A549 (cell line): ENCODE data around the gene PATE2. TPM values are rescaled to one million over a fixed set of nuclear protein-coding genes. Genes with fewer than 3 reads are reported as not detected.

Source experiments
- ATAC-seq, 2 experiments: fragments of 200-7000 bp in 1 of 2; fragments of >200 bp in 1 of 2; cut with Nextera tagmentation in 1 of 2; cut with Tn5 transposase in 1 of 2; 3 replicates each; pipeline versions ENCODE4 v1.8.0 to v1.9.1; 2018 to 2020; ENCODE audit warnings: mild to moderate bottlenecking in 1 of 2, moderate library complexity in 1 of 2
- CTCF ChIA-PET: fragments of 300-600 bp; sonication (Branson Sonifier 250); formaldehyde crosslinking; extraction: SDS; loops from one replicate; lab custom pipeline; 2021; ENCODE audit warnings: antibody characterized with exemption, inconsistent platforms; lab: Yijun Ruan, JAX
- POLR2A ChIA-PET: fragments of 350-600 bp; formaldehyde crosslinking; extraction: SDS; loops from one replicate; lab custom pipeline; 2021; ENCODE audit warnings: antibody characterized with exemption, inconsistent platforms; lab: Yijun Ruan, JAX
- DNase-seq, 2 experiments: peaks; one replicate each; pipeline versions ENCODE4 v3.0.0 to v3.0.0-alpha.2; 2011 to 2016; ENCODE audit warnings: low read depth in 1 of 2, low spot score in 1 of 2
- FAIRE-seq: peaks from 2 replicates; lab custom pipeline; 2011; peaks lifted over from hg19 to GRCh38; lab: Jason Lieb, UNC
- H3K27ac ChIP-seq, 2 experiments: fragments of >200 bp; sonication (Bioruptor Twin); formaldehyde crosslinking; 3 replicates each; pipeline ENCODE4 v1.5.1; 2016 to 2017
- H3K4me1 ChIP-seq: fragments of >200 bp; sonication (Bioruptor Twin); formaldehyde crosslinking; 3 replicates; pipeline ENCODE4 v1.6.1; 2016
- H3K4me2 ChIP-seq: fragments of >200 bp; sonication (Bioruptor Twin); formaldehyde crosslinking; 3 replicates; pipeline ENCODE4 v1.6.1; 2016
- H3K4me3 ChIP-seq: fragments of >200 bp; sonication (Bioruptor Twin); formaldehyde crosslinking; 3 replicates; pipeline ENCODE4 v1.5.1; 2016
- H3K9me3 ChIP-seq: fragments of >200 bp; sonication (Bioruptor Twin); formaldehyde crosslinking; 3 replicates; pipeline ENCODE4 v1.6.1; 2016
- CEBPB ChIP-seq, 2 experiments: fragments of >200 bp in 1 of 2; sonication (Bioruptor Twin) in 1 of 2; formaldehyde crosslinking in 1 of 2; IDR thresholded peaks; 2 replicates each; pipeline ENCODE4 v1.6.1; 2012 to 2016
- CHD2 ChIP-seq: fragments of 150-350 bp; IDR thresholded peaks from 2 replicates; pipeline ENCODE4 v1.6.1; 2014; ENCODE audit warnings: low read length; ENCODE audit not compliant: partially characterized antibody
- EP300 ChIP-seq, 2 experiments: fragments of >200 bp; sonication (Bioruptor Twin); formaldehyde crosslinking; IDR thresholded peaks; 2 replicates in 1 of 2; 3 replicates in 1 of 2; pipeline ENCODE4 v1.6.1; 2016 to 2017
- HEYL ChIP-seq: fragments of 250-450 bp; sonication (Bioruptor Pico); IDR thresholded peaks from 2 replicates; pipeline ENCODE4 v1.8.0; 2021; ENCODE audit warnings: mild to moderate bottlenecking, moderate library complexity
- HOXA7 ChIP-seq: fragments of 250-450 bp; sonication (Bioruptor Pico); IDR thresholded peaks from 2 replicates; pipeline ENCODE4 v1.5.0; 2020; ENCODE audit warnings: mild to moderate bottlenecking, moderate library complexity
- JUN ChIP-seq, 2 experiments: fragments of >200 bp; sonication (Bioruptor Twin); formaldehyde crosslinking; IDR thresholded peaks; 2 replicates in 1 of 2; 3 replicates in 1 of 2; pipeline ENCODE4 v1.6.1; 2016 to 2017
- KDM1A ChIP-seq: fragments of 200-600 bp; sonication (generic); IDR thresholded peaks from 2 replicates; pipeline ENCODE4 v1.6.1; 2016; ENCODE audit warnings: low read depth, mild to moderate bottlenecking
- MYC ChIP-seq: IDR thresholded peaks from 2 replicates; pipeline ENCODE4 v1.6.1; 2012; ENCODE audit warnings: mild to moderate bottlenecking, inconsistent platforms, low read length, improper control_type of control experiment, borderline replicate concordance
- NFE2L2 ChIP-seq: fragments of 150-350 bp; conservative IDR thresholded peaks from 2 replicates; pipeline ENCODE4 v1.6.1; 2014; ENCODE audit warnings: low read length
- POLR2AphosphoS2 ChIP-seq: conservative IDR thresholded peaks from 2 replicates; pipeline ENCODE4 v1.6.1; 2012; ENCODE audit warnings: low read length, improper control_type of control experiment, inconsistent platforms
- RCOR1 ChIP-seq: fragments of 150-350 bp; IDR thresholded peaks from 2 replicates; pipeline ENCODE4 v1.6.1; 2014; ENCODE audit warnings: antibody characterized with exemption, low read length, low read depth
- RFX5 ChIP-seq: fragments of 450-650 bp; IDR thresholded peaks from 2 replicates; pipeline ENCODE4 v1.7.1; 2014; ENCODE audit warnings: antibody characterized with exemption, mild to moderate bottlenecking, moderate library complexity
- RNF2 ChIP-seq: fragments of 200-600 bp; sonication (generic); IDR thresholded peaks from 2 replicates; pipeline ENCODE4 v1.6.1; 2016; ENCODE audit warnings: low read depth, mild to moderate bottlenecking, antibody characterized with exemption, moderate library complexity, borderline replicate concordance
- SREBF2 ChIP-seq: fragments of 450-650 bp; IDR thresholded peaks from 2 replicates; pipeline ENCODE4 v1.6.1; 2014; ENCODE audit warnings: mild to moderate bottlenecking, moderate library complexity
- TFCP2L1 ChIP-seq: fragments of 250-450 bp; sonication (Bioruptor Pico); IDR thresholded peaks from 2 replicates; pipeline ENCODE4 v1.5.0; 2021; ENCODE audit warnings: mild to moderate bottlenecking
- ZC3H11A ChIP-seq: fragments of 450-650 bp; IDR thresholded peaks from 2 replicates; pipeline ENCODE4 v1.6.1; 2014; ENCODE audit warnings: antibody characterized with exemption, mild to moderate bottlenecking
- ZFP36 ChIP-seq: fragments of 450-650 bp; IDR thresholded peaks from 2 replicates; pipeline ENCODE4 v1.6.1; 2014; ENCODE audit warnings: borderline replicate concordance; ENCODE audit not compliant: partially characterized antibody
- WGBS: methylation state at CpG from one replicate; pipeline ENCODE4 v1.1.6; 2017; ENCODE audit errors: missing lambda C conversion rate; 5-methylcytosine and 5-hydroxymethylcytosine counted together
- polyA plus RNA-seq, 4 experiments: library from polyadenylated mRNA; depleted of rRNA in 3 of 4; stranded (reverse); fragments of >200 nt; fragmentation: RNase III in 1 of 4; extraction: RNeasy Plus Mini Kit Qiagen cat#74134 plus additional on column Dnase treatment in 1 of 4; gene quantifications; 2 replicates in 3 of 4; 3 replicates in 1 of 4; pipeline ENCODE4 v1.2.3, GENCODE V29; 2011 to 2017
- TF ChIP-seq, protein P1 (sequence below): fragments of 200-600 bp; sonication (generic); IDR thresholded peaks from 2 replicates; pipeline ENCODE4 v1.6.1; 2016; ENCODE audit warnings: antibody characterized with exemption, mild to moderate bottlenecking, moderate library complexity
- TF ChIP-seq, protein P2 (sequence below): fragments of 450-650 bp; IDR thresholded peaks from 2 replicates; pipeline ENCODE4 v1.6.1; 2014; ENCODE audit warnings: antibody characterized with exemption
- TF ChIP-seq, protein P3 (sequence below): fragments of >200 bp; sonication (Bioruptor Twin); formaldehyde crosslinking; IDR thresholded peaks from 3 replicates; pipeline ENCODE4 v1.5.1; 2016
- TF ChIP-seq, protein P4 (sequence below): fragments of 250-450 bp; sonication (Bioruptor Pico); IDR thresholded peaks from 2 replicates; pipeline ENCODE4 v1.5.0; 2020; ENCODE audit warnings: low read depth, mild to moderate bottlenecking, moderate library complexity

The PATE2 gene
- polyA plus RNA-seq, 2 of the 4 experiments (the other 2 are of a cell fraction): 0.21 TPM; not detected in 1

DNA sequence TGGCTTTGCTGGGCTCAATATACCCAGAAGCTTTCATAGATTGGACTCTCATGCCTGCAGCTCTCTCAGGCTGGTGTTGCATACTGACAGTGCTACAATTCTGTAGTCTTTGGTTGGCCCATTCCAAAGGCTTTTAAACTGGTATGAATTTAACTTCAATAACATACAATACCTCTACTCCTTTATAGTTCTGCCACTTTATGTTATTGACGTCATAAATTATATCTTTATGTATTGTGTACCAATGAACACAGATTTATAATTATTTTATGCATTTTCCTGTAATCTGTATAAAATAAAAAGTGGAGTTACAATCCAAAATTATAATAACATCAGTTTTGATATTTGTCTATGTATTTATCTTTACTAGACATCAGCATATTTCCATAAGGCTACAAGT, 16.2 kb downstream of the PATE2 start:
- CTCF ChIA-PET: no interaction called here
- WGBS: 0% methylated on average over 1 of the region's 1 CpG
- Histone ChIP-seq H3K4me1 (no peaks in the 10 kb centered on the region), H3K4me2 (no peak overlapping the region), H3K9me3 (no peaks in the 10 kb centered on the region), H3K27ac (no peak overlapping the region), H3K4me3 (no peak overlapping the region)
- TF ChIP-seq SREBF2 (no peak), KDM1A (no peak), HOXA7 (CRISPR knock-in tag) (no peak), ZC3H11A (no peak), RFX5 (no peak), RCOR1 (no peak)
- TF ChIP-seq, protein P1, sequence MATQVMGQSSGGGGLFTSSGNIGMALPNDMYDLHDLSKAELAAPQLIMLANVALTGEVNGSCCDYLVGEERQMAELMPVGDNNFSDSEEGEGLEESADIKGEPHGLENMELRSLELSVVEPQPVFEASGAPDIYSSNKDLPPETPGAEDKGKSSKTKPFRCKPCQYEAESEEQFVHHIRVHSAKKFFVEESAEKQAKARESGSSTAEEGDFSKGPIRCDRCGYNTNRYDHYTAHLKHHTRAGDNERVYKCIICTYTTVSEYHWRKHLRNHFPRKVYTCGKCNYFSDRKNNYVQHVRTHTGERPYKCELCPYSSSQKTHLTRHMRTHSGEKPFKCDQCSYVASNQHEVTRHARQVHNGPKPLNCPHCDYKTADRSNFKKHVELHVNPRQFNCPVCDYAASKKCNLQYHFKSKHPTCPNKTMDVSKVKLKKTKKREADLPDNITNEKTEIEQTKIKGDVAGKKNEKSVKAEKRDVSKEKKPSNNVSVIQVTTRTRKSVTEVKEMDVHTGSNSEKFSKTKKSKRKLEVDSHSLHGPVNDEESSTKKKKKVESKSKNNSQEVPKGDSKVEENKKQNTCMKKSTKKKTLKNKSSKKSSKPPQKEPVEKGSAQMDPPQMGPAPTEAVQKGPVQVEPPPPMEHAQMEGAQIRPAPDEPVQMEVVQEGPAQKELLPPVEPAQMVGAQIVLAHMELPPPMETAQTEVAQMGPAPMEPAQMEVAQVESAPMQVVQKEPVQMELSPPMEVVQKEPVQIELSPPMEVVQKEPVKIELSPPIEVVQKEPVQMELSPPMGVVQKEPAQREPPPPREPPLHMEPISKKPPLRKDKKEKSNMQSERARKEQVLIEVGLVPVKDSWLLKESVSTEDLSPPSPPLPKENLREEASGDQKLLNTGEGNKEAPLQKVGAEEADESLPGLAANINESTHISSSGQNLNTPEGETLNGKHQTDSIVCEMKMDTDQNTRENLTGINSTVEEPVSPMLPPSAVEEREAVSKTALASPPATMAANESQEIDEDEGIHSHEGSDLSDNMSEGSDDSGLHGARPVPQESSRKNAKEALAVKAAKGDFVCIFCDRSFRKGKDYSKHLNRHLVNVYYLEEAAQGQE: no peak
- TF ChIP-seq, protein P2, sequence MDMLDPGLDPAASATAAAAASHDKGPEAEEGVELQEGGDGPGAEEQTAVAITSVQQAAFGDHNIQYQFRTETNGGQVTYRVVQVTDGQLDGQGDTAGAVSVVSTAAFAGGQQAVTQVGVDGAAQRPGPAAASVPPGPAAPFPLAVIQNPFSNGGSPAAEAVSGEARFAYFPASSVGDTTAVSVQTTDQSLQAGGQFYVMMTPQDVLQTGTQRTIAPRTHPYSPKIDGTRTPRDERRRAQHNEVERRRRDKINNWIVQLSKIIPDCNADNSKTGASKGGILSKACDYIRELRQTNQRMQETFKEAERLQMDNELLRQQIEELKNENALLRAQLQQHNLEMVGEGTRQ: no peak
- ATAC-seq: no peak
- FAIRE-seq: no peak
- DNase-seq: no peak
- POLR2A ChIA-PET: no interaction called here

DNA sequence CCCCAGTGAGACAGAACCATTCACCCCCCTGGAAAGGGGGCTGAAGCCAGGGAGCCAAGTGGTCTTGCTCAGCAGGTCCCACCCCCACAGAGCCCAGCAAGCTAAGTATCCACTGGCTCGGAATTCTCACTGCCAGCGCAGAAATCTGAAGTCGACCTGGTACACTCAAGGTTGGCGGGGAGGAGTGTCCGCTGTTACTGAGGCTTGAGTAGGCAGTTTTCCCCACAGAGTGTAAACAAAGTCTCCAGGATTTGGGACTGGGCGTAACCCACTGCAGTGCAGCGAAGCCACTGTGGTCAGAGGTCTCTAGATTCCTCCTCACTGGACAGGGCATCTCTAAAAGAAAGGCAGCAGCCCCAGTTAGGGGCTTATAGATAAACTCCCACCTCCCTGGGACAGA, 22.6 kb downstream of the PATE2 start:
- DNase-seq: no peak
- ATAC-seq: no peak
- ChIA-PET CTCF (no interaction called here), POLR2A (no interaction called here)
- FAIRE-seq: no peak
- WGBS: 10% methylated on average over 2 of the region's 7 CpGs
- no peak overlapping the region for H3K4me3 ChIP-seq
- no peaks in the 10 kb centered on the region for H3K9me3 ChIP-seq
- TF ChIP-seq, protein P3, sequence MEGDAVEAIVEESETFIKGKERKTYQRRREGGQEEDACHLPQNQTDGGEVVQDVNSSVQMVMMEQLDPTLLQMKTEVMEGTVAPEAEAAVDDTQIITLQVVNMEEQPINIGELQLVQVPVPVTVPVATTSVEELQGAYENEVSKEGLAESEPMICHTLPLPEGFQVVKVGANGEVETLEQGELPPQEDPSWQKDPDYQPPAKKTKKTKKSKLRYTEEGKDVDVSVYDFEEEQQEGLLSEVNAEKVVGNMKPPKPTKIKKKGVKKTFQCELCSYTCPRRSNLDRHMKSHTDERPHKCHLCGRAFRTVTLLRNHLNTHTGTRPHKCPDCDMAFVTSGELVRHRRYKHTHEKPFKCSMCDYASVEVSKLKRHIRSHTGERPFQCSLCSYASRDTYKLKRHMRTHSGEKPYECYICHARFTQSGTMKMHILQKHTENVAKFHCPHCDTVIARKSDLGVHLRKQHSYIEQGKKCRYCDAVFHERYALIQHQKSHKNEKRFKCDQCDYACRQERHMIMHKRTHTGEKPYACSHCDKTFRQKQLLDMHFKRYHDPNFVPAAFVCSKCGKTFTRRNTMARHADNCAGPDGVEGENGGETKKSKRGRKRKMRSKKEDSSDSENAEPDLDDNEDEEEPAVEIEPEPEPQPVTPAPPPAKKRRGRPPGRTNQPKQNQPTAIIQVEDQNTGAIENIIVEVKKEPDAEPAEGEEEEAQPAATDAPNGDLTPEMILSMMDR: no peak
- TF ChIP-seq JUN (IDR thresholded peaks at IDR 0.05) (no peak), RNF2 (no peak), TFCP2L1 (CRISPR knock-in tag) (no peak), MYC (no peak), RFX5 (no peak), ZFP36 (no peak), CHD2 (no peak), KDM1A (no peak), CEBPB (IDR thresholded peaks at IDR 0.05) (no peak), HEYL (no peak), POLR2AphosphoS2 (no peak), NFE2L2 (no peak), EP300 (IDR thresholded peaks at IDR 0.05) (no peak)
- TF ChIP-seq, protein P4, sequence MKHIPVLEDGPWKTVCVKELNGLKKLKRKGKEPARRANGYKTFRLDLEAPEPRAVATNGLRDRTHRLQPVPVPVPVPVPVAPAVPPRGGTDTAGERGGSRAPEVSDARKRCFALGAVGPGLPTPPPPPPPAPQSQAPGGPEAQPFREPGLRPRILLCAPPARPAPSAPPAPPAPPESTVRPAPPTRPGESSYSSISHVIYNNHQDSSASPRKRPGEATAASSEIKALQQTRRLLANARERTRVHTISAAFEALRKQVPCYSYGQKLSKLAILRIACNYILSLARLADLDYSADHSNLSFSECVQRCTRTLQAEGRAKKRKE (CRISPR knock-in tag): no peak
- H3K4me1 ChIP-seq: no peaks in the 10 kb centered on the region
- H3K27ac ChIP-seq: no peak overlapping the region
- no peak overlapping the region for H3K4me2 ChIP-seq
